Measurements from ENCODE around the gene FGD5.

DNA sequence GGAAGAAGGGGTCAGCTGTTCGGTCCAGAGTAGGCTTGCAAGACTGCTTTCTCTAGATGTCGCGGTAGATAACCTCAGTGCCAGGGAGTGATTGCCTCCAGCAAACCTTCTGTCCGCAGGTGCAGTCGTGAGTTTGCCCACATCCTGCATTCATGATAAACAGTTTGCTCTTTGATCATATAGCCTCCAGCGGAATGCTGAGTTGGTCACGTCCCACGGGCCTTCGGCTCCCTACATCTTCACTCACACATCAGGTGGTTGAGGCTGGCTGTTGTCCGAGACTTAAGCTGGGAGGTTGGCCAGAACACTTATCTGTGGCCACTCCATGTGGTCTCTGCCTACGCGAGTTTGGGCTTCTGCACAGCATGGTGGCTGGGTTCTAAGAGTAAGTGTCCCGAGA is 66.5 kb downstream of the FGD5 start:
- TF ChIP-seq, protein P1, sequence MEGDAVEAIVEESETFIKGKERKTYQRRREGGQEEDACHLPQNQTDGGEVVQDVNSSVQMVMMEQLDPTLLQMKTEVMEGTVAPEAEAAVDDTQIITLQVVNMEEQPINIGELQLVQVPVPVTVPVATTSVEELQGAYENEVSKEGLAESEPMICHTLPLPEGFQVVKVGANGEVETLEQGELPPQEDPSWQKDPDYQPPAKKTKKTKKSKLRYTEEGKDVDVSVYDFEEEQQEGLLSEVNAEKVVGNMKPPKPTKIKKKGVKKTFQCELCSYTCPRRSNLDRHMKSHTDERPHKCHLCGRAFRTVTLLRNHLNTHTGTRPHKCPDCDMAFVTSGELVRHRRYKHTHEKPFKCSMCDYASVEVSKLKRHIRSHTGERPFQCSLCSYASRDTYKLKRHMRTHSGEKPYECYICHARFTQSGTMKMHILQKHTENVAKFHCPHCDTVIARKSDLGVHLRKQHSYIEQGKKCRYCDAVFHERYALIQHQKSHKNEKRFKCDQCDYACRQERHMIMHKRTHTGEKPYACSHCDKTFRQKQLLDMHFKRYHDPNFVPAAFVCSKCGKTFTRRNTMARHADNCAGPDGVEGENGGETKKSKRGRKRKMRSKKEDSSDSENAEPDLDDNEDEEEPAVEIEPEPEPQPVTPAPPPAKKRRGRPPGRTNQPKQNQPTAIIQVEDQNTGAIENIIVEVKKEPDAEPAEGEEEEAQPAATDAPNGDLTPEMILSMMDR (IDR thresholded peaks at IDR 0.05) = no peak
- TF ChIP-seq POLR2A (IDR thresholded peaks at IDR 0.05) = no peak
